ENCODE results near the gene TKTL1. TPM values are rescaled to one million over a fixed set of nuclear protein-coding genes. Genes with fewer than 3 reads are reported as not detected.

Gene TKTL1
- total RNA-seq, 6 donors from 2014 or later = 0.20 to 1.2 (median 0.24) TPM; not detected in 3

DNA sequence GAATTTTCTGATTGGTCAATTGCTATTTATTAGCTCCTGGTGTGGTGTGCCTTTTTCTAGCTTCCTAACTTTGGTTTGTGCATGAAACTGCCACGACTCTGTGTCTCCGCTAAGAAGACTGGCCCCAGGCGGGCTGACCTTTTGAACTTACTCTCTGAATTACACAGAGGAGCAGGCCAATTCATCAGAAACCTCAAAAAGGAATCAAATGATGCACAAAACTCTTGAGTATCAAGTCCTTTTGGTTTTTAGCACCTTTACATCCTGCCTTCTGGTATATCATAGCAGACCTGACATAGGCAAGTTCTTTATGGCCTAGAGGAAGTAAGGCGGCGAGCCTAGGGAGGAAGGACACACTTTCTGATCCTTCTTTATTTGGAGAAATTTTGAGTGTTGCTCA, 17.6 kb downstream of the TKTL1 start:
- 75 to 82% methylated on average over 5 of the region's 5 CpGs for WGBS, 2 donors
- TF ChIP-seq POLR2A (IDR thresholded peaks at IDR 0.05) (no peak), POLR2AphosphoS5 (IDR thresholded peaks at IDR 0.05) (no peak), EP300 (IDR thresholded peaks at IDR 0.05) (no peak)
- TF ChIP-seq, protein P1, sequence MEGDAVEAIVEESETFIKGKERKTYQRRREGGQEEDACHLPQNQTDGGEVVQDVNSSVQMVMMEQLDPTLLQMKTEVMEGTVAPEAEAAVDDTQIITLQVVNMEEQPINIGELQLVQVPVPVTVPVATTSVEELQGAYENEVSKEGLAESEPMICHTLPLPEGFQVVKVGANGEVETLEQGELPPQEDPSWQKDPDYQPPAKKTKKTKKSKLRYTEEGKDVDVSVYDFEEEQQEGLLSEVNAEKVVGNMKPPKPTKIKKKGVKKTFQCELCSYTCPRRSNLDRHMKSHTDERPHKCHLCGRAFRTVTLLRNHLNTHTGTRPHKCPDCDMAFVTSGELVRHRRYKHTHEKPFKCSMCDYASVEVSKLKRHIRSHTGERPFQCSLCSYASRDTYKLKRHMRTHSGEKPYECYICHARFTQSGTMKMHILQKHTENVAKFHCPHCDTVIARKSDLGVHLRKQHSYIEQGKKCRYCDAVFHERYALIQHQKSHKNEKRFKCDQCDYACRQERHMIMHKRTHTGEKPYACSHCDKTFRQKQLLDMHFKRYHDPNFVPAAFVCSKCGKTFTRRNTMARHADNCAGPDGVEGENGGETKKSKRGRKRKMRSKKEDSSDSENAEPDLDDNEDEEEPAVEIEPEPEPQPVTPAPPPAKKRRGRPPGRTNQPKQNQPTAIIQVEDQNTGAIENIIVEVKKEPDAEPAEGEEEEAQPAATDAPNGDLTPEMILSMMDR (IDR thresholded peaks at IDR 0.05) = no peak
- DNase-seq = no peak
- H3K4me3 ChIP-seq = no peak overlapping the region
- no peak overlapping the region for H3K27ac ChIP-seq
- H3K9me3 ChIP-seq = no peaks in the 10 kb centered on the region
- no peaks in the 10 kb centered on the region for H3K36me3 ChIP-seq
- H3K27me3 ChIP-seq = no peaks in the 10 kb centered on the region
- H3K4me1 ChIP-seq = peaks cover 0 to 4% (median 0%) of the 10 kb centered on the region in 4 donors
- no peak for ATAC-seq (ENCODE audit: low FRiP score in 2 of 2)

DNA sequence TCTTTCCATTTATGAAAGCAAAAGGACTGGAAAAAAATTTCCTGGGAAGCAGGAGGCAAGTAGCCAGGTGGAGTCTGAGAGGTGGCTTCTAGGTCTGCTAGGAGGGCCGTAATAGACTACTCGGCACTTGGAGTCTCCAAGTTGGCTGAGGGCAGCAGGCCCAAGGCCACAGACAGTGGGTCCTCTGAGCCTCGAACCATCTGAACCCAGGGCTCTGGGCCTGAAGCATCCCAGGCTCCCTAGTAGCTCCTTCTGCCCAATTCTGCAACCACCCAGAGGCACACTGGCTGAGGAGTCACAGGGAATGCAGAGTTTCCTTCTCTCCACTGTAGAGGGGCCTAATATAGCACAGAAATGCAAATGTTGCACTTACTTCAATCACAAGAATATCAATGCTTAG, 19.8 kb downstream of the TKTL1 start:
- 83 to 100% methylated on average over 1 to 3 of the region's 3 CpGs for WGBS, 2 donors
- Histone ChIP-seq H3K9me3 (no peaks in the 10 kb centered on the region), H3K27ac (no peak overlapping the region), H3K27me3 (no peaks in the 10 kb centered on the region), H3K4me3 (no peak overlapping the region), H3K36me3 (no peaks in the 10 kb centered on the region), H3K4me1 (no peaks in the 10 kb centered on the region)
- ATAC-seq (ENCODE audit: low FRiP score in 2 of 2) (no peak), DNase-seq (no peak)
- no peak for TF ChIP-seq POLR2A (IDR thresholded peaks at IDR 0.05)
- TF ChIP-seq, protein P1 (IDR thresholded peaks at IDR 0.05) = no peak
- TF ChIP-seq EP300 (IDR thresholded peaks at IDR 0.05) = no peak
- no peak for TF ChIP-seq POLR2AphosphoS5 (IDR thresholded peaks at IDR 0.05)

DNA sequence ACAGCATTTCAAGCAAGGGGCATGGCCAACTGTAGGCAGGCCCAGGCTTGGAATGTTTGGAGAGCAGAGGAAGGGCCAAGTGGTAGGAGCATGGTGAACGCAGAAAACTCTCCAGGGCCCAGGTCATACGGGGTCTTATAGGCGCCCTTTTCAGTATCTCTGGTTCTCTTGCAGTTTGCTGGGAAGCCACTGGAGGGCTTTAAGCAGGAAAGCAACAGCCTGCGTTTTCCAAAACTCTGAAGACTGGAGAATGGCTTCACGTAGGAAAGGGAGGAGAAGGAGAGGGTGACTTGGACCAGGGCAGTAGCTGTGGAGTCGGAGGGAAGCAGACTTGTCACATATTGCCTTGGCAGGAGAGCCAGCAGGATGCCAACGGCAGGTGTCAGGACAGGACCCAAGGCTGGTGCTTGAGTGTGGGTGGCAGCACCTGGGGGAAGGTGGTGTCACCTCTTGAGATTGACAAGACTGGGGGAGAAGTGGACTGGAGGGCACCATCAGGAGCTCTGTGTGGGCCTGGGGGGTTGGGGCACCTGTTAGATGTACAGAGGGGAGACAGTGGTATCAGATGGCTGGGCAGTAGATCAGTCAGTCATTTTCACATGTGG, 21.9 kb downstream of the TKTL1 start:
- ATAC-seq (ENCODE audit: low FRiP score in 2 of 2) = peak in 1 of 2 donors; percentile 49
- no peak overlapping the region for H3K27ac ChIP-seq

DNA sequence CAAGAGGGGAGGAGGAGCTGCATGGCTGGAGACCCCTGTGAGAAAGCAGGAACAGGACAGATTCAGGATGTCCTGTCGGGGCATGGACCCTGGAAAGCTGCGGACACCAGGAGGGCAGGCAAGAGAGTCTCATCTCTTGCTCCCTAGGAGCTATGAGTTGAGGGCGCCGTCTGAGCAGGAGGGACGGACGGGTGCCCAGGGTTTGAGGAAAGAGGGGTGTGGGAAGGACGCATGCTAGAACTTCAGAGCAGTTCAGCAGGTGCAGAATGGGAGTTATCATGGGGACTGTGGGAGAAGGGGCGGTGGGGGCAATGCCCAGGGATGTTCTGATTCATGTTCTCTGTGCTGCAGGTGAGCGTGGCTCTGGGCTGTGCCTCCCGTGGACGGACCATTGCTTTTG, 24.8 kb downstream of the TKTL1 start:
- H3K27ac ChIP-seq = no peak overlapping the region
- no peaks in the 10 kb centered on the region for H3K27me3 ChIP-seq
- DNase-seq = no peak
- no peak overlapping the region for H3K4me3 ChIP-seq
- H3K4me1 ChIP-seq = no peaks in the 10 kb centered on the region
- ATAC-seq (ENCODE audit: low FRiP score in 2 of 2) = no peak
- no peaks in the 10 kb centered on the region for H3K36me3 ChIP-seq
- no peaks in the 10 kb centered on the region for H3K9me3 ChIP-seq
- TF ChIP-seq POLR2AphosphoS5 (IDR thresholded peaks at IDR 0.05) (no peak), POLR2A (IDR thresholded peaks at IDR 0.05) (no peak), EP300 (IDR thresholded peaks at IDR 0.05) (no peak)
- TF ChIP-seq, protein P1 (IDR thresholded peaks at IDR 0.05) = no peak
- WGBS, 2 donors = 85 to 91% methylated on average over 11 of the region's 11 CpGs

More for the DNA sequence above, 21.9 kb downstream of the TKTL1 start:
- Histone ChIP-seq H3K36me3 (no peaks in the 10 kb centered on the region), H3K4me3 (no peak overlapping the region), H3K9me3 (no peaks in the 10 kb centered on the region), H3K4me1 (no peaks in the 10 kb centered on the region), H3K27me3 (no peaks in the 10 kb centered on the region)
- TF ChIP-seq POLR2AphosphoS5 (IDR thresholded peaks at IDR 0.05) = no peak
- TF ChIP-seq POLR2A (IDR thresholded peaks at IDR 0.05) = no peak
- TF ChIP-seq, protein P1 (IDR thresholded peaks at IDR 0.05) = peak in 4 of 6 experiments; percentile 10 to 50 (median 32)
- no peak for DNase-seq
- 15 to 31% methylated on average over 7 of the region's 7 CpGs for WGBS, 2 donors

DNA sequence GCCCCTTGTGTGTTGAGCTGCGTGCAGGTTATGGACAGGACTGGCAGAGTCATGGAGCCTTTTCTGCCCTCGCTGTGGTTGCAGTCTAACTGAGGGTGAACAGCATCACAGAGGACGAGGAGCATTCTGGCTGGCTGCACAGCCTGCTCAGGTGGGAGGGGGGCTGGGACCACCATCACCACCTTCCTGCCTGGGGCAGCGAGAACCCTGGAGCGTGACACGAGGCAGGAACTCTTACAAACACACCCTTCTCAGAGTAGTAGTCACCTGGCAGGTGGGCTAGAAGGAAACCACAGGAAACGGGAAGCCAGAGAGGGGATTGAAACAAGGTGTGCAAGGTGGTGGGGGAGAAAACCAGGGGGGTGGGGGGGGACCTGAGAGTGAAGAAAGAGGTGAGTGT, 25.6 kb downstream of the TKTL1 start:
- H3K27ac ChIP-seq = no peak overlapping the region
- DNase-seq (no peak), ATAC-seq (ENCODE audit: low FRiP score in 2 of 2) (no peak)
- 72 to 77% methylated on average over 3 to 7 of the region's 7 CpGs for WGBS, 2 donors
- peaks cover 0 to 2% (median 0%) of the 10 kb centered on the region in 4 donors for H3K4me1 ChIP-seq
- no peaks in the 10 kb centered on the region for H3K36me3 ChIP-seq
- no peak overlapping the region for H3K4me3 ChIP-seq
- H3K27me3 ChIP-seq = no peaks in the 10 kb centered on the region
- H3K9me3 ChIP-seq = no peaks in the 10 kb centered on the region
- TF ChIP-seq POLR2A (IDR thresholded peaks at IDR 0.05) = no peak
- TF ChIP-seq, protein P1 (IDR thresholded peaks at IDR 0.05) = no peak
- no peak for TF ChIP-seq POLR2AphosphoS5 (IDR thresholded peaks at IDR 0.05)
- no peak for TF ChIP-seq EP300 (IDR thresholded peaks at IDR 0.05)
